Measurements from ENCODE around the gene CENPE.

GRCh38 chr4:103136671-103137445, 61.3 kb downstream of the CENPE start:
- TF ChIP-seq CTCF (conservative IDR thresholded peaks at IDR 0.05): no peak
- TF ChIP-seq EZH2 (IDR thresholded peaks at IDR 0.05; ENCODE audit: low read depth): no peak

Data from PC-9 (cell line).